KMS-11 (cell line): Measurements from ENCODE around the gene FAN1.

ENCODE experiments used
- H2AFZ ChIP-seq: fragments of 200-600 bp; sonication (generic); 2 replicates; pipeline ENCODE4 v1.6.1; 2016; ENCODE audit warnings: antibody characterized with exemption, mixed run types, low read depth
- H3K27ac ChIP-seq: fragments of 200-600 bp; sonication (generic); 2 replicates; pipeline ENCODE4 v1.6.1; 2016; ENCODE audit warnings: mild to moderate bottlenecking, mixed run types
- H3K27me3 ChIP-seq: fragments of 200-600 bp; sonication (generic); 2 replicates; pipeline ENCODE4 v1.6.1; 2017; ENCODE audit warnings: mild to moderate bottlenecking, low read depth, mixed run types, moderate library complexity; ENCODE audit not compliant: insufficient read depth
- H3K36me3 ChIP-seq: fragments of 200-600 bp; sonication (generic); 2 replicates; pipeline ENCODE4 v1.6.1; 2017; ENCODE audit warnings: mild to moderate bottlenecking, mixed run types; ENCODE audit not compliant: insufficient read depth
- H3K4me1 ChIP-seq: fragments of 200-600 bp; sonication (generic); 2 replicates; pipeline ENCODE4 v1.6.1; 2016; ENCODE audit warnings: mild to moderate bottlenecking, low read depth, mixed run types; ENCODE audit not compliant: poor library complexity, severe bottlenecking
- H3K4me2 ChIP-seq: fragments of 200-600 bp; sonication (generic); 2 replicates; pipeline ENCODE4 v1.7.0; 2016; ENCODE audit warnings: mild to moderate bottlenecking, mixed run types
- H3K4me3 ChIP-seq: fragments of 200-600 bp; sonication (generic); IDR thresholded peaks from 2 replicates; pipeline ENCODE4 v1.6.1; 2017; ENCODE audit warnings: low read depth, low read length, mixed read lengths; ENCODE audit not compliant: insufficient read depth
- H3K79me2 ChIP-seq: fragments of 200-600 bp; sonication (generic); 2 replicates; pipeline ENCODE4 v1.6.1; 2016; ENCODE audit warnings: low read depth, mixed run types; ENCODE audit not compliant: insufficient read depth
- H3K9ac ChIP-seq: fragments of 200-600 bp; sonication (generic); 2 replicates; pipeline ENCODE4 v1.6.1; 2016; ENCODE audit warnings: mild to moderate bottlenecking, mixed run types
- H4K20me1 ChIP-seq: fragments of 200-600 bp; sonication (generic); 2 replicates; pipeline ENCODE4 v1.6.1; 2016; ENCODE audit warnings: mild to moderate bottlenecking, mixed run types; ENCODE audit not compliant: insufficient read depth
- TF ChIP-seq, protein P1 (sequence below): fragments of 200-600 bp; sonication (generic); conservative IDR thresholded peaks from 2 replicates; pipeline ENCODE4 v1.6.1; 2017; ENCODE audit warnings: low read depth, mild to moderate bottlenecking, antibody characterized with exemption, low read length, moderate library complexity, mixed read lengths

The FAN1 gene

DNA sequence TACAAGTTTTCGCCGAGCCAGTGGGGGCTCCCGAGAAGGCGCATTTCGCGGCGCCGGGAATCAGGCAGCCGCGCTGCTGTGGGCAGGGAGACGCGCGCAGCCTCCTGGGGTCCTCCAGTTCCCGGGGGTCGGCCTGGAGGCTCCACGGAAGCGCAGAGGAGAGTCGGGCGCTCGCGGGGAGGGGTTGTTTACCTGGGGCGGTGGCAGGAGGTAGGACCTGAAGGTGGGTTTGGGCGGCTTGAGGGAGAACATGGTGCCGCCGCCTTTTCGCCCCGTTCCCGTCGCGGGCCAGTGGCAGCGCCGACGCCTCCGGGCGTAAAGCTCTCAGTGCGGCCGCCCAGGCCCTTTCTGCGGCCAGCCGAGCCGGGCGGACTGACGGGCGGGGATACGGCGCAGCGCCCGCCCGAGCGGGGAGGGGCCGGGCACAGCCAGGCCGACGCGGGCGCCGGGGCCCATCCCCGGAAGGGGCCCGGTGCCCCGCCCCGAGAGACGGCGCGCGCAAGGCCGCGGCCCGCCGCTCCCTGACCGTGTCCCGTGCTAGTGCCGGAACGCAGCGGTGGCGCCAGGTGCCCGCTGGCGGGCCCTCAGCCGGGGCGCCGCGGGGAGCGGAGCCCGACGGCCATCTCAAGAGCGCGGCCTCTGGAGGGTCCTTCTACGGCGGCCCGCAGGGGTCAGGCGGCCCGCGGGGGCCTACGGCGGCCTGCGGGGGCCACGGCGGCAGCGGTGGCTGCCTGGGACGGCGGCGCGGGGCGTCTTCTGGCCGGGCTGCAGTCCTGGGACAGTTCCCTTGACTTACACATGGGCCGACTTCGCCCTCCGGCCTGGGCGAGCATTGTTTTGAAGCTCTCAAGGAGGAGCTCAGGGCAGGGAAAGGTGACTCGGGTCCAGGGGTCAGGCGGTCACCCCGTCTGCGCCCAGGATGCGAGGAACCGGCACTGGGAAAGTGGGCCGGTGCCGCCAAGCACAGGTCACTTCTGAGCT, 87.8 kb downstream of the FAN1 start, which contains the start of gene MTMR10:
TSS of gene MTMR10 (minus strand) at position 374 of the 981 bp plus-strand sequence. CDS start at position 252, 122 bp downstream.
- peaks cover 47% of the 10 kb centered on the region for H3K4me1 ChIP-seq
- peak within 1 kb of the TSS; percentile 69 for H3K27ac ChIP-seq
- peak within 1 kb of the TSS; percentile 91 for H3K4me2 ChIP-seq
- peak within 1 kb of the TSS; percentile 74 for H2AFZ ChIP-seq
- no peaks in the 10 kb centered on the region for H3K36me3 ChIP-seq
- no peak within 1 kb of the TSS for H3K4me3 ChIP-seq
- peak within 1 kb of the TSS; percentile 81 for H3K9ac ChIP-seq
- no peaks in the 10 kb centered on the region for H4K20me1 ChIP-seq
- TF ChIP-seq, protein P1, sequence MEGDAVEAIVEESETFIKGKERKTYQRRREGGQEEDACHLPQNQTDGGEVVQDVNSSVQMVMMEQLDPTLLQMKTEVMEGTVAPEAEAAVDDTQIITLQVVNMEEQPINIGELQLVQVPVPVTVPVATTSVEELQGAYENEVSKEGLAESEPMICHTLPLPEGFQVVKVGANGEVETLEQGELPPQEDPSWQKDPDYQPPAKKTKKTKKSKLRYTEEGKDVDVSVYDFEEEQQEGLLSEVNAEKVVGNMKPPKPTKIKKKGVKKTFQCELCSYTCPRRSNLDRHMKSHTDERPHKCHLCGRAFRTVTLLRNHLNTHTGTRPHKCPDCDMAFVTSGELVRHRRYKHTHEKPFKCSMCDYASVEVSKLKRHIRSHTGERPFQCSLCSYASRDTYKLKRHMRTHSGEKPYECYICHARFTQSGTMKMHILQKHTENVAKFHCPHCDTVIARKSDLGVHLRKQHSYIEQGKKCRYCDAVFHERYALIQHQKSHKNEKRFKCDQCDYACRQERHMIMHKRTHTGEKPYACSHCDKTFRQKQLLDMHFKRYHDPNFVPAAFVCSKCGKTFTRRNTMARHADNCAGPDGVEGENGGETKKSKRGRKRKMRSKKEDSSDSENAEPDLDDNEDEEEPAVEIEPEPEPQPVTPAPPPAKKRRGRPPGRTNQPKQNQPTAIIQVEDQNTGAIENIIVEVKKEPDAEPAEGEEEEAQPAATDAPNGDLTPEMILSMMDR: no peak
- no peaks in the 10 kb centered on the region for H3K27me3 ChIP-seq
- peaks cover 36% of the 10 kb centered on the region; the same call in 1 of the 2 replicates for H3K79me2 ChIP-seq

DNA sequence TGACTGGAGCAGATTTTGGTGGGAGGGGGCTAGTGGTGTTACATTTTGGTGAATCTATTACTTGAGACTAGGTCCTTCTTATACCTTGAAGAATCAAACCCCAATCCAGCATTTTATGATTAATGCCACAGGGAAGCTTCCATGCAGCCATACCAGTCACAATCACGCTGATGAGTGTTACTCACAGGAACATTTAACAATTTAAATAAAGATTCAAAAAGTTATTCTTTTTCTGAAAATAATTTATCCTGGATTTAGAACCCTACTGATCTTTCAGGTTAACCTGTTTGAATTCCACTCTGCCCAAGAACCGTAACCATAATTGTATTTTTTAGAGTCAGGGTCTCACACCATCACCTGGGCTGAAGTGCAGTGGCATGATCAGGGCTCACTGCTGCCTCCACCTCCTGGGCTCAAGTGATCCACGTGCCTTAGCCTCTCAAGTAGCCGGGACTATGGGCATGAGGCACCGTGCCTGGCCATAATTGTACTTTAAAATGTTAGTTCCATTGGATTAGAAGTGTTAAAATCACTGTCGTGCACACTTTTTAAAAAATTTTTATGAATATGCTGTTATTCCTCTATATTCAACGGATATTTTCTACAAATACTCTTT, 88.6 kb downstream of the FAN1 start:
- peaks cover 31% of the 10 kb centered on the region; the same call in 1 of the 2 replicates for H3K79me2 ChIP-seq
- peak overlapping the region; percentile 74 for H2AFZ ChIP-seq
- peak overlapping the region; percentile 81 for H3K9ac ChIP-seq
- no peaks in the 10 kb centered on the region for H3K36me3 ChIP-seq
- peak overlapping the region; percentile 69 for H3K27ac ChIP-seq
- H3K4me3 ChIP-seq: no peak overlapping the region
- H3K4me1 ChIP-seq: peaks cover 39% of the 10 kb centered on the region
- H4K20me1 ChIP-seq: no peaks in the 10 kb centered on the region
- H3K27me3 ChIP-seq: no peaks in the 10 kb centered on the region
- H3K4me2 ChIP-seq: peak overlapping the region; percentile 53
- TF ChIP-seq, protein P1: no peak
